Fibroblast of lung (primary cell): Measurements from ENCODE around the gene PRRC2A. TPM values are rescaled to one million over a fixed set of nuclear protein-coding genes. Genes with fewer than 3 reads are reported as not detected.

ENCODE experiments used
- DNase-seq, 2 donors: peaks; one replicate each; pipeline versions ENCODE4 v3.0.0 to v3.0.0-alpha.2; 2010; ENCODE audit warnings: low read depth in 2 of 2
- H2AFZ ChIP-seq: 2 replicates; pipeline ENCODE4 v1.5.1; 2012; ENCODE audit warnings: low read length, control low read depth, inconsistent platforms
- H3K27ac ChIP-seq: 2 replicates; pipeline ENCODE4 v1.5.1; 2011; ENCODE audit warnings: low read length, control low read depth; ENCODE audit not compliant: insufficient read depth
- H3K27me3 ChIP-seq: 2 replicates; pipeline ENCODE4 v1.5.1; 2011; ENCODE audit warnings: mild to moderate bottlenecking, low read length; ENCODE audit not compliant: control insufficient read depth, insufficient read depth
- H3K36me3 ChIP-seq: 2 replicates; pipeline ENCODE4 v1.5.1; 2011; ENCODE audit warnings: low read length; ENCODE audit not compliant: control insufficient read depth, insufficient read depth
- H3K4me1 ChIP-seq: 2 replicates; pipeline ENCODE4 v1.5.1; 2011; ENCODE audit warnings: low read length; ENCODE audit not compliant: control insufficient read depth, insufficient read depth; ENCODE audit errors: extremely low read depth
- H3K4me2 ChIP-seq: 2 replicates; pipeline ENCODE4 v1.5.1; 2011; ENCODE audit warnings: low read length, control low read depth; ENCODE audit not compliant: insufficient read depth; ENCODE audit errors: extremely low read depth
- H3K4me3 ChIP-seq, 4 experiments: fragments of 200-600 bp in 1 of 4; sonication (generic) in 1 of 4; replicated peaks in 1 of 4; 2 replicates each; pipeline ENCODE4 v1.5.1; 2011 to 2016; ENCODE audit warnings: low read length in 4 of 4, low read depth in 3 of 4, mild to moderate bottlenecking in 3 of 4, control low read depth in 2 of 4, inconsistent platforms in 1 of 4, mixed read lengths in 1 of 4; ENCODE audit not compliant: insufficient read depth in 1 of 4; ENCODE audit errors: control extremely low read depth in 1 of 4
- H3K79me2 ChIP-seq: 2 replicates; pipeline ENCODE4 v1.5.1; 2012; ENCODE audit warnings: mild to moderate bottlenecking, low read length, inconsistent platforms; ENCODE audit not compliant: control insufficient read depth, insufficient read depth
- H3K9ac ChIP-seq: 2 replicates; pipeline ENCODE4 v1.5.1; 2011; ENCODE audit warnings: mild to moderate bottlenecking, low read length, control low read depth; ENCODE audit not compliant: insufficient read depth
- H3K9me3 ChIP-seq: 2 replicates; pipeline ENCODE4 v1.5.1; 2012; ENCODE audit warnings: low read depth, low read length; ENCODE audit not compliant: control insufficient read depth, insufficient read depth
- H4K20me1 ChIP-seq: 2 replicates; pipeline ENCODE4 v1.5.1; 2011; ENCODE audit warnings: low read length; ENCODE audit not compliant: control insufficient read depth, insufficient read depth; ENCODE audit errors: extremely low read depth
- CTCF ChIP-seq, 2 donors: IDR thresholded peaks in 1 of 2; conservative IDR thresholded peaks in 1 of 2; 1 replicate in 1 of 2; 2 replicates in 1 of 2; pipeline ENCODE4 v1.5.1; 2011 to 2012; ENCODE audit warnings: low read length in 2 of 2, control low read depth in 1 of 2, inconsistent platforms in 1 of 2, low read depth in 1 of 2, mild to moderate bottlenecking in 1 of 2
- EZH2 ChIP-seq: IDR thresholded peaks from 2 replicates; pipeline ENCODE4 v1.5.1; 2012; ENCODE audit warnings: low read length, control low read depth, mild to moderate bottlenecking; ENCODE audit errors: missing control alignments
- polyA plus RNA-seq, 2 donors: library from polyadenylated mRNA; depleted of rRNA in 1 of 2; stranded (reverse) in 1 of 2; unstranded in 1 of 2; fragments of >200 nt; gene quantifications; 2 replicates each; pipeline ENCODE4 v1.2.1, GENCODE V29; 2011 to 2012; ENCODE audit warnings: missing spikeins in 1 of 2
- total RNA-seq: library from RNA; depleted of rRNA; stranded (reverse); fragments of >200 nt; gene quantifications from 2 replicates; pipeline ENCODE4 v1.2.1, GENCODE V29; 2014

Gene PRRC2A
- total and polyA plus RNA-seq, 2 donors (not counting 1 experiment from before 2014, with no cell fraction given) = 26.9 to 46.6 TPM

DNA sequence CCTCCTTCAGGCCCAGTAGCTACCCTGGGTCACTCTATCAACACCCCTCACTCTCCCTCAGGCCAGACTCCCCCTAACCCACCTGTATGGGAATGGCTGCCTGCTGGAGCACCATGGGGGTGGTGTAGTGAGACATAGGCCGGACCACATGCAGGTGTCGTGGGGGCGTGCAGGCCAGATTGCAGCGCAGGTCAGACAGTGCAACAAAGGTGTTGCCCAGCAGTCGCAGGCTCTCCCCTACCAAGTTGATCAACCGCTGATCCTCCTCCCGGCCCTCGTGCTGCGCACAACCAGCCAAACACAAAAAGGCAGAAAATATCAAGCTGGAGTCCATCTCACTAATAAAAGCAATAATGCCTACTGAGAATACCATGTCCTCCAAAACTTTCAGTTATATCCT, 24.8 kb downstream of the PRRC2A start:
- Histone ChIP-seq H4K20me1 (no peaks in the 10 kb centered on the region), H3K4me2 (no peak overlapping the region), H3K4me3 (no peak overlapping the region), H2AFZ (no peak overlapping the region), H3K4me1 (no peaks in the 10 kb centered on the region), H3K36me3 (peaks cover 35% of the 10 kb centered on the region), H3K9me3 (no peaks in the 10 kb centered on the region), H3K79me2 (peaks cover 11% of the 10 kb centered on the region), H3K27me3 (no peaks in the 10 kb centered on the region), H3K27ac (no peak overlapping the region), H3K9ac (no peak overlapping the region)
- TF ChIP-seq CTCF (conservative IDR thresholded peaks at IDR 0.05 in 1 of 2, IDR thresholded peaks at IDR 0.05 in 1 of 2; ENCODE audit: low read depth in 1 of 2, low read length in 2 of 2) (no peak), EZH2 (no peak)
- no peak for DNase-seq

GRCh38 chr6:31651602-31652191, 31.2 kb downstream of the PRRC2A start:
- no peaks in the 10 kb centered on the region for H4K20me1 ChIP-seq
- TF ChIP-seq EZH2 (no peak), CTCF (conservative IDR thresholded peaks at IDR 0.05 in 1 of 2, IDR thresholded peaks at IDR 0.05 in 1 of 2; ENCODE audit: low read depth in 1 of 2, low read length in 2 of 2) (no peak)
- no peaks in the 10 kb centered on the region for H3K9me3 ChIP-seq
- H2AFZ ChIP-seq = peak overlapping the region; percentile 30
- DNase-seq = peak; percentile 72 to 77
- peak overlapping the region; percentile 55 to 96 (median 66) for H3K4me3 ChIP-seq
- H3K4me2 ChIP-seq = peak overlapping the region; percentile 49
- peaks cover 30% of the 10 kb centered on the region for H3K79me2 ChIP-seq
- peaks cover 8% of the 10 kb centered on the region for H3K36me3 ChIP-seq
- H3K27me3 ChIP-seq = no peaks in the 10 kb centered on the region
- peak overlapping the region; percentile 98 for H3K27ac ChIP-seq
- no peaks in the 10 kb centered on the region for H3K4me1 ChIP-seq
- H3K9ac ChIP-seq = peak overlapping the region; percentile 96

- Histone ChIP-seq H3K36me3 (peaks cover 6% of the 10 kb centered on the region), H3K79me2 (peaks cover 34% of the 10 kb centered on the region), H3K4me3 (peak overlapping the region; percentile 55 to 96 (median 66)), H4K20me1 (no peaks in the 10 kb centered on the region), H3K27me3 (no peaks in the 10 kb centered on the region), H2AFZ (peak overlapping the region; percentile 73), H3K27ac (peak overlapping the region; percentile 98), H3K9me3 (no peaks in the 10 kb centered on the region), H3K4me1 (no peaks in the 10 kb centered on the region), H3K9ac (peak overlapping the region; percentile 96), H3K4me2 (peak overlapping the region; percentile 79)
- DNase-seq = peak in 1 of 2 donors; percentile 88
- TF ChIP-seq CTCF (conservative IDR thresholded peaks at IDR 0.05 in 1 of 2, IDR thresholded peaks at IDR 0.05 in 1 of 2; ENCODE audit: low read depth in 1 of 2, low read length in 2 of 2) (peak; percentile 12 to 13), EZH2 (no peak)
Observed at GRCh38 chr6:31652925-31653724, 32.6 kb downstream of the PRRC2A start.
